22Rv1 (cell line): Measurements from ENCODE around the gene ZBTB21.

Experiments used
- H3K27ac ChIP-seq: fragments of 450-650 bp; 2 replicates; pipeline ENCODE4 v1.5.1; 2017
- CTCF ChIP-seq: fragments of 450-650 bp; IDR thresholded peaks from 2 replicates; pipeline ENCODE4 v1.5.1; 2017; ENCODE audit warnings: mild to moderate bottlenecking
- ZFX ChIP-seq: fragments of 450-650 bp; IDR thresholded peaks from 2 replicates; pipeline ENCODE4 v1.6.1; 2017; ENCODE audit warnings: antibody characterized with exemption, borderline replicate concordance

Gene ZBTB21

GRCh38 chr21:41966872-41967621 is 43.1 kb downstream of the ZBTB21 start:
- H3K27ac ChIP-seq = no peak overlapping the region
- no peak for TF ChIP-seq CTCF
- TF ChIP-seq ZFX = no peak

- TF ChIP-seq CTCF (no peak), ZFX (no peak)
- H3K27ac ChIP-seq = no peak overlapping the region
These were observed 43.9 kb downstream of the ZBTB21 start for GRCh38 chr21:41966041-41966833.

GRCh38 chr21:41965461-41966013 is 44.6 kb downstream of the ZBTB21 start:
- TF ChIP-seq CTCF (no peak), ZFX (no peak)
- H3K27ac ChIP-seq = no peak overlapping the region

GRCh38 chr21:41965045-41965444 is 45.1 kb downstream of the ZBTB21 start:
- no peak for TF ChIP-seq ZFX
- TF ChIP-seq CTCF = no peak

GRCh38 chr21:41964171-41964570 is 46.0 kb downstream of the ZBTB21 start:
- TF ChIP-seq ZFX = no peak
- TF ChIP-seq CTCF = no peak
- no peak overlapping the region for H3K27ac ChIP-seq

More at GRCh38 chr21:41965045-41965444, 45.1 kb downstream of the ZBTB21 start:
- H3K27ac ChIP-seq = no peak overlapping the region

- no peak for TF ChIP-seq ZFX
- no peak for TF ChIP-seq CTCF
- no peak overlapping the region for H3K27ac ChIP-seq
These were observed 47.7 kb downstream of the ZBTB21 start for GRCh38 chr21:41962425-41962966.
